IPS DF 4.7 (cell line): ENCODE data around the gene PRR14L.
"Not testable (repeated sequence)": the region's sequence is repeated elsewhere in the genome, so short reads cannot be mapped to it uniquely, and the experiment has no call there.

Experiments
- DNase-seq: peaks from one replicate; pipeline ENCODE4 v3.0.0-alpha.2; 2013; ENCODE audit warnings: low spot score; ENCODE audit errors: extremely low read depth

The PRR14L gene

DNA sequence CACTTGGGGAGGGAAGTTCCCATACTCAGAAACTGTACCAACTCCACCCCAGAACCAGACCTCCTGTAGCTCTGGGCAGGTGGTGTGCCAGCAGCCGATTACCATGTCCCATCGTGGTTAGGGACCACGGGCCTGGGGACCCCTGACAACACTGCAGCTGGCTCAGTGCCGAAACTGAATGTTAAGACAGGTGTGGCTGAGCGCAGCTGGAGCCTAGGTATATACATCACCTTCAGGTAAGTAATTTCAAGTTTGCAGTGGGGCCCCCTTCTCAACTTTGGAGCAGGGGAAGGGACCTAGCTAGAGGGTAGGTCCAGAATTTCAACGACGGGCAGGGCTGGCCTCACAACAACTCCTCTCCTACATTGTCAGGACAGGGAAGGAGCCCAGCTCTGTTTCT, 67.2 kb downstream of the PRR14L start:
- DNase-seq = no peak

DNA sequence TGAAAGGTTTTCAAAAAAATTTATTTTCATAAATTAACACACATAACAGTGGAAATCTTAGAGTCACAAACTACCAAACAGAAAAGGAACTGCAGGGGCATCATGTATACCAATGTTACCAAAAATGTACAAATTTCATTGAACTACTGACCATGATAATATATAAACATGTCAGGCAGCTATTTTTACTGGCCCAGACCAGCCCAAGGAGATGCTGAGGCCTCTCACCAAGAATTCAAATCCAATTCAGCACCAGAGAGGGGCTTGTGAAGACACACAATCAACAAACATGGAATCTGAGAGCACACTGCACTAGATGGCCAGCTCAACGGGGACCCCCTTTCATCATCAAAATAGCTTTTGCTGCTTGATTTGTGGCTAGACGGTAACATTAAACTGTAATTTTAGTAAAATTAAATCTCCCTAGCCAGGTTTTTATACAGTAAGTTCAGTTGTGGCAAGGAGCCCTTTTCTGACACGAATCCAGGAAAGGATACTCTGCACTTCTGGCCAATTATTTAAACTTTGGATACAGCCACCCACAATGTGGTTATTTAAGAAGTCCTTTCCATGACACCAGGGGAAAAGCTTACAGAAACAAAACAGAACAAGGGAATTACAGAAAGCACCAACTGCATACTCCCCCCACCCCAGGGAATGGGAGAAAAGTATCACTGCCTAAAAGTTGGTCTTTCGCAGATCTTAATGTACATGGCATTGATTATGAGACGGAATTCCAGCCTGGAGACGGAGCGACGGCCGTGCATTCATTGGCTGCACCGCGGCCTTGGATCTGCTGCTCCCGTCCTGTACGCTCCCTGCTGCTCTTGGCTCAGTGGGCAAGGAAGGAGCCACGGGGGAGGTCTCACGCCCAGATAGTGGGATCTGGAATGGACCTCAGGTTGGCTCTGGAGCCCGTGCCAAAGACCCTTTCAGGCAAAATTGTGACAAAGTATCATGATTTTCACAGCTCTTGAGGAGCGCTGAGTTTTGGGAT, 68.3 kb downstream of the PRR14L start:
- no peak for DNase-seq

DNA sequence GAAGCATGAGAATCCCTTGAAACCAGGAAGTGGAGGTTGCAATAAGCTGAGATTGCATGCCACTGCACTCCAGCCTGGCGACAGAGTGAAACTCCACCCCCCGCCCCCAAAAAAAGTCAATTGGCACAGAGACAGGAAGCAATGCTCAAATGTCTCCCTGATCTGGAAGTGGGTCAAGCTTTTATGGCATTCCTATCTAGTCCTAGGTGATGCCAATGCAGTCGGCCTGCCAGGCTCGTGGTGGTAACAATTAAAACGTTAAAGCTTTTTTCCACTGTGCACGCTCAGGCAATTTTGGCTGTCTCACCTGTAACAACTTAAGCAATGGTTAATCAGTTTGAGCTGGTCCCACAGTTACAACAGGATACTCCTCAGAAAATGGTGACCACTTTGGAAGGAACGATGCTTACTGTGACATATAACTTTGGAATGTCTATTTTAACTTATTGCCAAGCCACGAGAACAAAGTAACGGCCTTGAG, 69.0 kb downstream of the PRR14L start:
- DNase-seq = no peak

DNA sequence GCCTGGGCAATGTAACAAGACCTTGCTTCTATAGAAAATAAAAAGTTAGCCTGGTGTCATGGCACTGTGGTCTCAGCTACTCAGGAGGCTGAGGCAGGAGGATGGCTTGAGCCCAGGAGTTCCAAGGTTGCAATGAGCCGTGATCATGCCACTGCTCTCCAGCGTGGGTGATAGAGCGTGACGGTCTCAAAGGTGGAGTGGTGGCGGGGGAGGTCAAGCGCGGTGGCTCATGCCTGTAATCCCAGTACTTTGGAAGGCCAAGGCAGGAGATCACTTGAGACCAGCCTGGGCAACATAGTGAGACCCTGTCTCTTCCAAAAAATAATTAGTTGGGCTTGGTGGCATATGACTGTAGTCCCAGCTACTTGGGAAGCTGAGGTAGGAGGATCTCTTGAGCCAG, 71.2 kb downstream of the PRR14L start:
- DNase-seq = no peak

DNA sequence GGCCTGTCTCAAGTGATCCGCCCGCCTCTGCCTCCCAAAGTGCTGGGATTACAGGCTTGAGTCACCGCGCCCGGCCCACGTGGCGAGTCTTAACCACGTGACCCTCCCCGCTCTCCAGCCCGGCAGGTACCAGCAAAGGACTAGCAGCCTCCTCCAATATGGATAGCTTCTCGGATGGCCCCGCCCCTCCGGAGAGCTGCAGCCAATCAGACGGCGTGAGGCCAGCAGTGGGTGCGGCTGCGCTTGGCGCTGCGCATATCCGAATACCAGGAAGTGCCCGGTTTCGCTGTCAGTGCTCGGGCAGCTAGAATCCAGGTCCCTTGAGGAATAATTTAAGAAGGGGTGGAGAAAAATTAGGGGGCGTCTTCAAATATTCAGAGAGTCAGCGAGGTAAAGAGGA, 73.2 kb downstream of the PRR14L start:
- DNase-seq = peak; percentile 33

DNA sequence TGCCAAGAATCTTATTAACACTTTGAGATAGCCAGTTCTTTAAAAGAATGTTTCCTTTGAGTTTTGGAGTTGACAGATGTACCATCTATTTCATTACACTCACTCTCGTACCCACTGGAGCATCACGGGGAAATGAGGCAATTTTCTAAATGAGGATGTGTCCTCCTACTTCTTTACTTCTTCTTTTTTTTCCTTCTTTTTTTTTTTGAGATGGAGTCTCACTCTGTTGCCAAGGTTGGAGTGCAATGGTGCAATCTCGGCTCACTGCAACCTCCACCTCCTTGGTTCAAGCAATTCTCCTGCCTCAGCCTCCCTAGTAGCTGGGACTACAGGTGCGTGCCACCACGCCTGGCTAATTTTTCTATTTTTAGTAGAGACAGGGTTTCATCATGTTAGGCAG, 75.7 kb downstream of the PRR14L start:
- DNase-seq = not testable (repeated sequence)

DNA sequence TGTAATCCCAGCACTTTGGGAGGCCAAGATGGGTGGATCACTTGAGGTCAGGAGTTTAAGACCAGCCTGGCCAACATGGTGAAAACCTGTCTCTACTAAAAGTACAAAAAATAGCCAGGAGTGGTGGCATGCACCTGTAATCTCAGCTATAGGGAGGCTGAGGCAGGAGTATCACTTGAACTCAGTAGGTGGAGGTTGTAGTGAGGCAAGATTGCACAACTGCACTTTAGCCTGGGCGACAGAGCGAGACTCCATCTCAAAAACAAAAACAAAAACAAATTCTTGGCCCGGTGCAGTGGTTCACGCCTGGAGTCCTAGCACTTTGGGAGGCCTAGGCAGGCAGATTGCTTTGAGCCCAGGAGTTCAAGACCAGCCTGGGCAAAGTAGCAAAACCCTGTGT, 81.1 kb downstream of the PRR14L start:
- DNase-seq = not testable (repeated sequence)

DNA sequence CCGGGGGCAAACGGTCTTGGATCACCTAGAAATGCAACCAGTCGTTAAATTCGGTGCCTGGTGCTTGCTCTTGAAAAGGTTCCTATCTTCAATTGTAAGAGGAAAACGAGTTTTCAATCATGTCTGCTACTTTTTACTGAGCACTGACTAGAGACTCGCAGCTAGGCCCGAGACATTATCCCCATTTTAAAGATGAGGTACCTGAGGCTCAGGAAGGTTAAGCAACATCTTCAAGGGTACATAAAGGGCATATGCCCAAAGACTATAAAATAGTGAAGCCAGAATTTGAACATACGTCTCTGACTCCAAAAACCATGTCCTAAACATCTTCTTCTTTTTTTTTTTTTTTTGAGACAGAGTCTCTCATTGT, 87.3 kb downstream of the PRR14L start:
- no peak for DNase-seq

DNA sequence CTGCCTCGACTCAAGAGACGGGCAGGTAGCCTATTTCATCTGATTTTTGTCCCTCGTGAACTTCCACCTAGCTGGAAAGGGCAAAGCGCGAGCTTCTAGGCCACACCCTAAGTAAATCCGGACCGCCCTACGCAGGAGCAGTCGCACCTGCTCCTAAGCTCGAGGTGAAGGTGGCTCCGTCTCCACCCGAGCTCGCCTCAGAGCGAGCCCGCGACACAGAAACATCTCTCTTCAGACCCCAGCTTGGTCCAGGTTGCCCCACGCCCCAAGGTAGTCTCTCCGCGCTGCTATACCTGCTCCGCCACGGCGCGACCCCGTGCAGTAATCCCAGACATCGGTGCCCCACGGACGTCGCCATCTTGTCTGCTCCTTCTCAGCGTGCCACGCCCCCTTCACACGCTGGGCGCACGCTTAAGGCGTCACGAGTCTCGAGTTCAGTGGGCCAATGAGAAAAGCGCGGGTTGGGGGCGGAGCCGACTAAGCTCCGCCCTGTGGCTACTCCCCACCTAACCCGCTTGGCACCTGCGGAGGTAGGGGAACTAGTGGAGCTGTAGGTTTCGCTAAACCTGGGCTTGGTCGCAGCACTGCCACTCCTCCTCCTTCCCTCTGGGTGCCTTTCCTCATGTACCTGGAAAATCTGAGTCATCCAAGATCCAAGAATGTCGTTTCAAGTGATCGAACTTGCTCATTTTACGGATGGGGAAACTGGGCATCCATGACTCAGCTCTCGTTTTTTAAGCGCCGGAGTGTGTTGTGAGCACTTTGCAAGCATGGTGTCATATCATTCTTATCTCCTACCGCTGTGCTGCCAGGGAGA, 87.9 kb downstream of the PRR14L start, which contains the start of gene PISD:
PISD (minus strand) TSS at position 365 of the 817 bp plus-strand sequence; CDS start at position 358, 7 bp downstream.
- DNase-seq = peak; percentile 82

DNA sequence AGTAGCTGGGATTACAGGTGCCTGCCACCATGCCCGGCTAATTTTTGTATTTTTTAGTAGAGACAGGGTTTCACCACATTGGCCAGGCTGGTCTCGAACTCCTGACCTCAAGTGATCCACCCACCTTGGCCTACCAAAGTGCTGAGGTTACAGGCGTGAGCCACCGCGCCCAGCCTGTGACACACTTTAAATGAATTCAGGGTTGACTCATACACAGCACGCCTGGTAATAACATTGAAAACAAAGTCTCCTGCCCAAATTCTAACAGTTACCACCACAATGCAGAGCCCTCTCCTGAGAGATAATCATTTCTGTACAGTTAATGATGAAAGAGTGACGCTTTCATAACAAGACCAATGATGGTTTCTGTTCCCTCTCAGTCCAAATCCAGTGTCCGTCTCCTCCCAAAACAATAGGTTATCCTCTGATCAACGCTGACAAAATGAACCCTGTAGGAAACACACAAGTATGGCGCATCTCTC, 89.0 kb downstream of the PRR14L start:
- DNase-seq = not testable (repeated sequence)

DNA sequence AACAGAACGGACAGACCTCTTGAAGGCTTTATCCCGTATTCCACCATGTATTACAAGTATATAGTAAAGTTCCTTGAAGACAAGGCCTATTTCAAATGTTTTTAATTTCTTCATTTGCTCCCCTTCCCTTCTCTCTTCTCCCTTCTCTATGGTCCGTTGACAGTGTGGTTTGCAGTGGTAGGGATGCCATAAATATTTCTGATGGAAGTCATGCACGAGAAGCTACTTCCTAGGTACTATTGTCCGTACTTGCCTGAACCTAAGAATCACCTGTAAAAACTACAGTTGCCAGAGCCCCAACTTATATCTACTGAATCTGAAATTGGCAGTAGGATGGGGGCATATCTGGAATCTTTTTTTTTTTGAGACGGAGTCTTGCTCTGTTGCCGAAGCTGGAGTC, 90.7 kb downstream of the PRR14L start:
- DNase-seq = no peak

DNA sequence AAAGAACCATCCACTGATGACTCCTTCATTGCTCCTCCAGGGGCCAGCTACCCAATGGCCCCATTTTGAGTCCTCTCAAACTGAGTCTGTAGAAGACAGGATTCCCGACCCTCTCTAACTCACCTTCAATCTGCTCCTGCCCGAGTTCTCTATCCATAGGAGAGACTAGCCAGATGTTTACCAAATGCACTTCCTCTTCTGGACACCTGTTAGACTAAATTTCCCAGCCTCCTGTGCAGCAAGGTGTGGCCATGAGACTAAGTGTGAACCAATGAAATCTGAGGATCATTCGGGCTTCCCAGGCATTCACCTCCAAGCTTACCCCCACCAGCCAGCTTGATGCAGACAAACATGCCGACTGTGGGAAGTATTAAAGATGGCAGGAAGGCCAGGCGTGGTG, 95.5 kb downstream of the PRR14L start:
- DNase-seq = no peak

DNA sequence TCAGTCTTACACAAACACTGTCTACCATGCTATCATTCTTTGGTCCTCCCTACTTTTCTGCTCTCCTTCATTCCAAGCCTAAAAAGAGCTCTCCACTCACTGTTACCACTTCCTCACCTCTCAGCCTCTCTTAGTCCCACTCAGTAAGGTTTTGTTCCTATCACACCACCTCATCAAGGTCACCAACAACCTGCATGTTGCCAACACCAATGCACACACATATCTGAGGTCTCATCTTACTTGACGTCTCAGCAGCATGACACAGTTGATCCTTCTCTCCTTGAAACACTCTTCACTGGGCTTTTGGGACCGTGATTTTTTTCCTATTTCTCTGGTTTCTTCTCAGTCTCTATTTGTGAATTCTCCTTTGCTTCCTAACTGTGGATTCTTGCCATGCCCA, 96.0 kb downstream of the PRR14L start:
- DNase-seq = no peak

DNA sequence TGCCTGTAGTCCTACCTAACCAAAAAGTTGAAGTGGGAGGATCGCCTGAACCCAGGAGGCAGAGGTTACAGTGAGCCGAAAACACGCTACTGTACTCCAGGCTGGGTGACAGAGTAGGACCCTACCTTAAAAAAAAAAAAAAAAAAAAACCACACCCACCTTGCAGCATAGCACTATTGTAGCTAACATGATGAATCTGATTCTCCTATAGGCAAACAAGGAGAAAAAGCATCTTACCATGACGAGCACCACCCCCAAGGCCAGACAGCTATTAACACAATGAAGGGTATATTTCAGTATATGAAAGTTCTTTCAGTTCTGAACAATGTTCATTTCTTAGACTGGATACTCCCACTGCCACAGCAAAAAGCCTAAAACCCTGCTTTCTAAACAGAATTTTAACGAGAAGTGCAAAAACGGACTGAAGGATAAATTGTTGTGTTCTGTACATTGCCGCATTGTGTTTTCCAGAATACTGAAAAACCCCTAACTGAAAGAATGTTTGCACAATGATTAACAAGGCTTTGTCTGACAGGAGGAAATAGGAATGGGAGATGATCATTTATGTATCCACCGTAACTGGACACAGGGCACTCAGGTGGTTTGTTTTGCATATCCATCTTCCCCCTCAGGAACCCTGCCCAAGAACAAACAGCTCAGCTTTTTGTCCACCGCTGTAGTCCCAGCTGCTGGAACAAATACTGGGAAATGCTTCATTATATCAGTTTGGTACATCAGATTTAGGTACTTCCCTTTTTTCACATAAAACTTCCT, 96.8 kb downstream of the PRR14L start:
- DNase-seq = no peak

DNA sequence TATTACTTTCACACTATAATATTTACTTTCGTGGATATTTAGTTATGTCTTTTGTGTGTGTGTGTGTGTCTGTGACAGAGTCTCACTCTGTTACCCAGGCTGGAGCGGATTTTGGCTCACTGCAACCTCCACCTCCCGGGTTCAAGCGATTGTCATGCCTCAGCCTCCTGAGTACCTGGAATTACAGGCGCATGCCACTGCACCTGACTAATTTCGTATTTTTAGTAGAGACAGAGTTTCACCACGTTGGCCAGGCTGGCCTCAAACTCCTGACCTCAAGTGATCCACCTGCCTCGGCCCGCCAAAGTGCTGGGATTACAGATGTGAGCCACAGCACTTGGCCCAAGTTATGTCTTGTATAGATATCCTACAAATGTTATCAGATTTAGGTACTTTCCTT, 97.8 kb downstream of the PRR14L start:
- DNase-seq = no peak

DNA sequence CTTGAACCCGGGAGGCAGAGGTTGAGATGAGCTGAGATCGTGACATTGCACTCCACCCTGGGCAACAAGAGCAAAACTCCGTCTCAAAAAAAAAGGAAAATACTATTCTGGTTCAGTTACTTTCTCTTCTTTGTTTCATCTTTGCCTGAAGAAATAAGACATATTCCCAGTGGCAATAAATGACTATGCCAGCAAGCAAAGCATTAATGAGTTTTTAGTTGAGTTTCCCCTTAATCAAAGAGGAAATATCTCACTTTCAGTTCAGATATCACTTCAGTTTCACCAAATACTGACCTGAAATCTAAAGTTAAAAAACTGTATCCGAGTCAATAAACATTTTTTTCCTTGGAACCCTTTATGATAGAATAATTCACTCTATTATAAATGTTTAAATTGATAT, 98.3 kb downstream of the PRR14L start:
- DNase-seq = no peak

DNA sequence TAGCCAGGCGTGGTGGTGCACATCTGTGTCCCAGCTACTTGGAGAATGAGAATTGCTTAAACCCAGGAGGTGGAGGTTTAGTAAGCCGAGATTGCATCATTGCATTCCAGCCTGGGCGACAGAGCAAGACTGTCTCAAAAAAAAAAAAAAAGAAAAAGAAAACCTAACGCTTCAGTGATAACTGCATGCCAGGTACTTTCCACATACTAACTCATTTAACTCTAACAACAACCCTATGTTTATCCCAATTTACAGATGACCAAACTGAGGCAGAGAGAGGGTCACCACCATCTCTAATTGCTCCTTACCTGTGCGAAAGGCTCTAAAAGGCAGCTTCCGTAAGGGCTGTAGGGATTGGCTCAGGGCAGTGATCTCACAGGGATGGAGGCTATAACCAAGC, 99.5 kb downstream of the PRR14L start:
- no peak for DNase-seq

DNA sequence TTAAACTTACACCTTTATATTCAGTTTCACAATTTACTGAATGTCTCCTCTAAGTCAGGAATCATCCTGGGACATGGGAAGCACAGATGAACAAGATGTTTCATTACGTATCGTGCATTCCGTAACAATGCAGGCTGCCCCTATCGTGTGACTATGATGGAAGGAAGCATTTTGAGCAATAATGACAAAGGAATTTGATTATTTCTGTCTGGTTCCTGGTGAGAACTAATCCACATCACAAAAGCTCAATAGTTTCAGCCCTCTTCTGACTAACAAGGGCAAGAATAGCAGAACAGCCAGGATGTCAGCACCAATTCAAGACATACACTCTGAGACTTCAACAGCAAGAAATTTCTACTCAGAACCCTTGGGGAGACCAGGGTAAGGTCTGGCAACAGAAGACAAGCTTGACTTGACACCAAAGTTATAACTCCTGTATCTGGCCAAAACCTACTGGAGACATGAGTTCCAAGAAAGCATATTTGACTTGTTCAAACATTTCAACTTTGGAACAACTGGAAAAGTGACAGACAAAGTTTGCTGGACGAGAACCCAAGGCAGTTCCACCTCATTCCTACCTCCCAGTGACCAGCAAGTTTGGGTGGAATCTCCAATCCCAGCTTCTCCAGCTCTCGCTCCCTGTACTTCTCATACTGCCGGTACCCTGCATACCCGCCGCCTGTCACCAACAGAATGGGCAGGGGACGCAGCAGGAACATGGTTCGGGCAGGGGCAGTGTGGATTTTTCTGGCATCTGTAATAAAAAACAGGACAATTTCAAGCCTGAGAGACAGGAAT, 102.2 kb downstream of the PRR14L start:
- no peak for DNase-seq

DNA sequence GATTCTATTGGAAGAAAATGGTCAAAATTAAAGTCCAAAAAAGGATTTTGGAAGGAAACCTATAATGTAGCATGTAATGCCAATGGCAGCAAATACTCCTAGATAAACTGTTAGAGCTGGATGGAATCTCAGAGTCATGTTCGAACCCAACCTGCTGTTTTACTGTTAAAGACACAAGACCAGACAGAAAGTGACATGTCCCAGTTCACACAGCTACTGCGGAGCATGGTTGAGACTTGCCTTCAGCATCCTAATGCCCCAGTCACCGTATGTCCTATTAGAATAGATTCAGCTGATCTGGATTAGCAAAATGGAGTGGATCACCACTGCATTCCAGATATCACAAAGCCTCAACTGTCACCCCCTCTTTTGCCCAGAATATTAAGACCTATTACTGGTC, 102.9 kb downstream of the PRR14L start:
- no peak for DNase-seq
